Type B pancreatic cell (in vitro differentiated cells): ENCODE data around the gene TMOD3. TPM values are rescaled to one million over a fixed set of nuclear protein-coding genes. Genes with fewer than 3 reads are reported as not detected.
A peak's percentile ranks its signal among the peaks of the same experiment; 100 is the strongest.

Experiments
- DNase-seq: peaks from one replicate; pipeline ENCODE4 v3.0.0; 2021; ENCODE audit warnings: mixed read lengths; ENCODE audit not compliant: unreplicated experiment; ENCODE audit errors: extremely low spot score
- H3K27ac Mint-ChIP-seq: 2 replicates; pipeline ENCODE4 v1.8.0; 2021; ENCODE audit warnings: mild to moderate bottlenecking, mixed read lengths
- H3K27me3 Mint-ChIP-seq: 2 replicates; pipeline ENCODE4 v1.8.0; 2021; ENCODE audit warnings: mixed read lengths
- H3K36me3 Mint-ChIP-seq: 2 replicates; pipeline ENCODE4 v1.8.0; 2021; ENCODE audit warnings: mixed read lengths
- H3K4me1 Mint-ChIP-seq: one replicate; pipeline ENCODE4 v1.8.0; 2021; ENCODE audit warnings: mixed read lengths; ENCODE audit not compliant: unreplicated experiment
- H3K4me3 Mint-ChIP-seq: 2 replicates; pipeline ENCODE4 v1.8.0; 2021; ENCODE audit warnings: mild to moderate bottlenecking, mixed read lengths
- H3K9me3 Mint-ChIP-seq: 2 replicates; pipeline ENCODE4 v1.8.0; 2021; ENCODE audit warnings: mixed read lengths
- total RNA-seq: library from RNA; stranded (reverse); gene quantifications from 2 replicates; pipeline ENCODE4 v1.2.1, GENCODE V29; 2021; ENCODE audit warnings: low replicate concordance
- TF ChIP-seq, protein P1 (sequence below): fragments of 200-600 bp; sonication (generic); conservative IDR thresholded peaks from 2 replicates; pipeline ENCODE4 v1.5.0; 2021; ENCODE audit warnings: antibody characterized with exemption, mild to moderate bottlenecking

Gene TMOD3
- total RNA-seq, 1 donor from 2014 or later = 49.0 TPM

DNA sequence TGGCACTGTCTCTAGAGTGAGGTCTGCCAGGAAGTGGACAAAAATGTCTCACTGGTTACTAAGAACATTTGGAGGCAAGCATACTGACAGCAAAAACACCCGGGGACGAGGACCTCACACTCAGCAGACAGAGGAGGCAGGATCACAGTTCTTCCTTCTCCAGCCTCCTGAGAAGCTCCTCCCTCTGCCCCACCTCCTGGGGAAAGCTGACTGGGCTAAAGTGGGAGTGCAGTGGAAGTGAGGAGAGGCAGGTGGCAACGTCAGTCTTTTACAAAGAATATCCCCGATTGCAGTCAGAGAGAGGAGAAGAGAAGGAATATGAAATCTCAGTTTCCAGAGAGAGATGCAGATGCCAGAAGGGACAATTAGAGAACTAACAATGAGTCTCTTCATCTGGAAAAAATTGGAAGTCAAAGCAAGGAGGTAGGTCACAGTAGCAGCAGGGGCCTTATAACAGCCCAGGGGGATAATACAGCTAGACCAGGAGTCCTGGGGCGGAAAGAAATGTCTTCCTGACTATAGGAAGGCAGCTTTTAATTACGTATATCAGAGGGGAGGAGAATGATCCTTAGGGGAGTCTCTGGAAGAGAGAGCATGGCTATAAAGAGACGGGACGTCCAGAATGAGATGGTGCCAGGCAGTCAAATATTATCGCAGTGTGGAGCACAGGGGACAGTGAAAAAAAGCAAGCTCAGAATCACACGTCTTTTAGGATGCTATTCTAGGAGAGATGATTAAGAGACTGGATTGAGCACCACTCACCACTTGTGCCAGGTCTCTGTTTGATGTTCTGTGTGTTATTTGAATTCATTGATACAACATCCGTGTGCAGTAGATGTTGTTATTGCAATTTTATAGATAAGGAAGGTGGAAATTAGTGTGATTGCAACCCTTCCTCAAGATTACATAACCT lies 95.0 kb downstream of the TMOD3 start:
- H3K9me3 Mint-ChIP-seq = no peaks in the 10 kb centered on the region
- TF ChIP-seq, protein P1, sequence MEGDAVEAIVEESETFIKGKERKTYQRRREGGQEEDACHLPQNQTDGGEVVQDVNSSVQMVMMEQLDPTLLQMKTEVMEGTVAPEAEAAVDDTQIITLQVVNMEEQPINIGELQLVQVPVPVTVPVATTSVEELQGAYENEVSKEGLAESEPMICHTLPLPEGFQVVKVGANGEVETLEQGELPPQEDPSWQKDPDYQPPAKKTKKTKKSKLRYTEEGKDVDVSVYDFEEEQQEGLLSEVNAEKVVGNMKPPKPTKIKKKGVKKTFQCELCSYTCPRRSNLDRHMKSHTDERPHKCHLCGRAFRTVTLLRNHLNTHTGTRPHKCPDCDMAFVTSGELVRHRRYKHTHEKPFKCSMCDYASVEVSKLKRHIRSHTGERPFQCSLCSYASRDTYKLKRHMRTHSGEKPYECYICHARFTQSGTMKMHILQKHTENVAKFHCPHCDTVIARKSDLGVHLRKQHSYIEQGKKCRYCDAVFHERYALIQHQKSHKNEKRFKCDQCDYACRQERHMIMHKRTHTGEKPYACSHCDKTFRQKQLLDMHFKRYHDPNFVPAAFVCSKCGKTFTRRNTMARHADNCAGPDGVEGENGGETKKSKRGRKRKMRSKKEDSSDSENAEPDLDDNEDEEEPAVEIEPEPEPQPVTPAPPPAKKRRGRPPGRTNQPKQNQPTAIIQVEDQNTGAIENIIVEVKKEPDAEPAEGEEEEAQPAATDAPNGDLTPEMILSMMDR = no peak
- H3K27ac Mint-ChIP-seq = peak overlapping the region; percentile 28
- no peaks in the 10 kb centered on the region for H3K27me3 Mint-ChIP-seq
- no peak overlapping the region for H3K4me3 Mint-ChIP-seq
- peaks cover 4% of the 10 kb centered on the region for H3K36me3 Mint-ChIP-seq
- DNase-seq = no peak
- peaks cover 7% of the 10 kb centered on the region for H3K4me1 Mint-ChIP-seq

DNA sequence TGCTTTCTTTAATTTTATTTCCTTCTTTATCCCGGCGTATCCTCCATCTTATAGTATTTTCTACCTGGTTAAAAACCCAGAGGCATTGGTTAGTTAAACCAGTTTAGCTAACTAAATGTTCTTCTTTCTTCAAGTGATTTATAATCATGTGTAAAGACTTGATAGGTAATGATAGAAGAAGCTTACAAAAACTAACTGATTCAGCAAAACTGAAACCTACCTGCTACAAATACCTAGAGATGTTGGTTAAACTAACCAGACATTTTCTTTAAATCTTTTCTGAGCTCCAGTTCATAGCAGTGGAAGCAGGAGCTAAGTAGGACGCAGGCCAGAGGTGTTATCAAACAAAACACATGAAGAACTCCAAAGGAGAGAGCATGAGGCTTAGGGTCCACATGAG lies 97.4 kb downstream of the TMOD3 start:
- Mint-ChIP-seq H3K36me3 (peaks cover 7% of the 10 kb centered on the region), H3K4me3 (no peak overlapping the region), H3K27me3 (no peaks in the 10 kb centered on the region), H3K27ac (no peak overlapping the region), H3K9me3 (no peaks in the 10 kb centered on the region), H3K4me1 (peaks cover 7% of the 10 kb centered on the region)
- TF ChIP-seq, protein P1 = no peak
- DNase-seq = no peak

DNA sequence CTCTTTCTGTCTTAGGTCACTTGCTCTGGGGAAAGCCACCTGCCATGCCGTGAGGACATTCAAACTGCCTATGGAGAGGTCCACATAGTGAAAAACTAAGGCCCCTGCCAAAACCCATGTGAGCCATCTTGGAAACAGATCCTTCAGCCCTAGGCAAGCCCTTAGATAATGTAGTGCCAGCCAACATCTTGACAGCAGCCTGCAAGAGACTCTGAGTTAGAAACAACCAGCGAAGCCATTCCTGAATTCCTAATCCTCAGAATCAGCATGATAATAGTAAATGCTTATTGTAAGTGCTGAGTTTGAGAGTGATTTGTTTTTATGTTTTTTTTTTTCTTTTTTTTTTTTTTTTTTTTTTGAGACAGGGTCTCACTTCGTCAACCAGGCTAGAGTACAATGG lies 101.6 kb downstream of the TMOD3 start:
- Mint-ChIP-seq H3K4me3 (no peak overlapping the region), H3K36me3 (peaks cover 13% of the 10 kb centered on the region), H3K27ac (no peak overlapping the region), H3K27me3 (no peaks in the 10 kb centered on the region), H3K9me3 (no peaks in the 10 kb centered on the region), H3K4me1 (no peaks in the 10 kb centered on the region)
- DNase-seq = no peak
- TF ChIP-seq, protein P1 = no peak

DNA sequence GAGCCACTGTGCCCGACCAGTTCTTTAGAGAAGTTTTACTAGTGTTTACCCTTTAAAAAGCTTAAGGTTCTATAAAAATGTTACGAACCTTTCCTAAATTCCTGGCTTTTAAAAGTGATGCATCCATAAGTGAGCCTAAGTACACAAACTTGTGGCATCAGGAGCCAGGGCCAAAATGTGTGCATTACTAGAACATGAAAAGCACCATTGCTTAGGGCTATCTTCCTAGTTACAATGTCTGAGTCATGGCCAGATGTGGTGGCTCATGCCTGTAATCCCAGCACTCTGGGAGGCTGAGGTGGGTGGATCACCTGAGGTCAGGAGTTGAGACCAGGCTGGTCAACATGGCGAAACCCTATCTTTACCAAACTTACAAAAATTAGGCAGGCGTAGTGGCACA lies 102.2 kb downstream of the TMOD3 start:
- TF ChIP-seq, protein P1 = no peak
- H3K27ac Mint-ChIP-seq = no peak overlapping the region
- no peaks in the 10 kb centered on the region for H3K9me3 Mint-ChIP-seq
- H3K4me3 Mint-ChIP-seq = no peak overlapping the region
- DNase-seq = no peak
- H3K4me1 Mint-ChIP-seq = no peaks in the 10 kb centered on the region
- peaks cover 17% of the 10 kb centered on the region for H3K36me3 Mint-ChIP-seq
- H3K27me3 Mint-ChIP-seq = no peaks in the 10 kb centered on the region

DNA sequence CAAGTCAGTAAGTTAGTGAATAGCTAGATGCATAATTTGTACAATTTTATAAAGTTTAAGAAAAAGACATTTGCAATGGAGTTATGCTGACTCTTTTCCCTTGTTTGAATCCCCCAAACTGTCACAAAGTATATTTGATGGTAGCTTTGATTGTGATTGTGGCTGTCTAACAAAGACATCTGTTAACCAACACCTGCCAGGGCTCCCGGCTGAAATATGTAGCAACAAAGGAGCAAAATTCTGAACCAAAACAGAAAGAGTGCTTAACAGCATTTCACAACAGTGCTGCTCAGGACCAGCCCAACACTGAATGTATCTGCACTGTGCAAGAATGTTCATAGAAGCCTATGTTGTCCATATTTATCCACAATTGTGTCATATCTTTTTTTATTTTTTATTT lies 102.7 kb downstream of the TMOD3 start:
- H3K4me3 Mint-ChIP-seq = no peak overlapping the region
- no peaks in the 10 kb centered on the region for H3K4me1 Mint-ChIP-seq
- peaks cover 19% of the 10 kb centered on the region for H3K36me3 Mint-ChIP-seq
- TF ChIP-seq, protein P1 = no peak
- DNase-seq = no peak
- no peaks in the 10 kb centered on the region for H3K9me3 Mint-ChIP-seq
- H3K27me3 Mint-ChIP-seq = no peaks in the 10 kb centered on the region
- H3K27ac Mint-ChIP-seq = no peak overlapping the region
